ENCODE results near the gene GATA6. TPM values are rescaled to one million over a fixed set of nuclear protein-coding genes. Genes with fewer than 3 reads are reported as not detected.

The GATA6 gene
- total RNA-seq, 1 donor from 2014 or later = 22.1 TPM

GRCh38 chr18:22177327-22177871 lies 8.0 kb downstream of the GATA6 start:
- Histone ChIP-seq H3K27ac (peak overlapping the region; percentile 80), H3K27me3 (ENCODE audit: low read depth) (peaks cover 20% of the 10 kb centered on the region), H3K4me1 (peaks cover 35% of the 10 kb centered on the region), H3K9me3 (no peaks in the 10 kb centered on the region), H3K36me3 (peaks cover 17% of the 10 kb centered on the region), H3K4me3 (peak overlapping the region; percentile 79)
- TF ChIP-seq CTCF (IDR thresholded peaks at IDR 0.05) = no peak
- peak; percentile 34 to 41 for ATAC-seq
- intact Hi-C loops (cut with DNase I) = no loop called here
- DNase-seq = no peak

DNA sequence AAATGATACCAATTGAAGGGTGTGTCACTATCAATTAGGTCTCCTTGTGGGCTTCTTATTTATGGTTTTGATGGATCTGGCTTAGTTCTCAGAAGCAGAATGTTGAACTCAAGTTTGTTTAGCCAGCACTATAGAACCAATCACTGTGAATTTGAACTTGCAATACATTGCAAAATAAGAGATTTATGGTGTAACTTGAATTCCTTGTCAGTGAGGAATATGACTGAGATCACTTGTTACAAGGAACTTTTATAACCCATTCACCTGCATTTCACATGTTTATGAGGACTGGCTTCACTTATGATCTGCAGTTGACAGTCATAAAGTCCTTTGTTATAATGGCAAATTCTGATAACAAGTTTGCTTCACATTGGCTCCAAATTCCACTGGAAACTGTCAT lies 9.8 kb downstream of the GATA6 start:
- no peak for ATAC-seq

GRCh38 chr18:22179631-22180030 lies 10.2 kb downstream of the GATA6 start:
- peaks cover 34% of the 10 kb centered on the region for H3K36me3 ChIP-seq
- H3K27me3 ChIP-seq (ENCODE audit: low read depth) = peaks cover 10% of the 10 kb centered on the region
- H3K27ac ChIP-seq = no peak overlapping the region
- no peak overlapping the region for H3K4me3 ChIP-seq
- no peak for DNase-seq
- peaks cover 28% of the 10 kb centered on the region for H3K4me1 ChIP-seq
- no peaks in the 10 kb centered on the region for H3K9me3 ChIP-seq
- ATAC-seq = no peak
- intact Hi-C loops (cut with DNase I) = no loop called here
- no peak for TF ChIP-seq CTCF (IDR thresholded peaks at IDR 0.05)

More for the DNA sequence above, 9.8 kb downstream of the GATA6 start:
- Histone ChIP-seq H3K4me1 (peaks cover 29% of the 10 kb centered on the region), H3K4me3 (no peak overlapping the region), H3K27ac (no peak overlapping the region), H3K9me3 (no peaks in the 10 kb centered on the region), H3K27me3 (ENCODE audit: low read depth) (peaks cover 10% of the 10 kb centered on the region), H3K36me3 (peaks cover 30% of the 10 kb centered on the region)
- intact Hi-C loops (cut with DNase I) = no loop called here
- DNase-seq = no peak
- TF ChIP-seq CTCF (IDR thresholded peaks at IDR 0.05) = no peak

GRCh38 chr18:22180722-22181121 lies 11.3 kb downstream of the GATA6 start:
- no peak overlapping the region for H3K4me3 ChIP-seq
- H3K4me1 ChIP-seq = peaks cover 31% of the 10 kb centered on the region
- no peaks in the 10 kb centered on the region for H3K9me3 ChIP-seq
- peaks cover 10% of the 10 kb centered on the region for H3K27me3 ChIP-seq (ENCODE audit: low read depth)
- no peak for ATAC-seq
- H3K36me3 ChIP-seq = peaks cover 45% of the 10 kb centered on the region
- TF ChIP-seq CTCF (IDR thresholded peaks at IDR 0.05) = no peak
- DNase-seq = no peak
- intact Hi-C loops (cut with DNase I) = no loop called here
- H3K27ac ChIP-seq = no peak overlapping the region

- Histone ChIP-seq H3K27me3 (ENCODE audit: low read depth) (no peaks in the 10 kb centered on the region), H3K4me3 (no peak overlapping the region), H3K9me3 (no peaks in the 10 kb centered on the region), H3K36me3 (peaks cover 48% of the 10 kb centered on the region), H3K4me1 (peaks cover 44% of the 10 kb centered on the region), H3K27ac (peak overlapping the region; percentile 48)
- intact Hi-C loops (cut with DNase I) = no loop called here
- DNase-seq = no peak
- TF ChIP-seq CTCF (IDR thresholded peaks at IDR 0.05) = no peak
- ATAC-seq = peak in 1 of 2 donors; percentile 3
These were observed 13.7 kb downstream of the GATA6 start for GRCh38 chr18:22182884-22183697.

Measured in lower lobe of right lung (tissue), 2 donors.